ENCODE data around the gene CSTF2T. TPM values are rescaled to one million over a fixed set of nuclear protein-coding genes. Genes with fewer than 3 reads are reported as not detected.
A peak's percentile ranks its signal among the peaks of the same experiment; 100 is the strongest.

Gene CSTF2T, protein sequence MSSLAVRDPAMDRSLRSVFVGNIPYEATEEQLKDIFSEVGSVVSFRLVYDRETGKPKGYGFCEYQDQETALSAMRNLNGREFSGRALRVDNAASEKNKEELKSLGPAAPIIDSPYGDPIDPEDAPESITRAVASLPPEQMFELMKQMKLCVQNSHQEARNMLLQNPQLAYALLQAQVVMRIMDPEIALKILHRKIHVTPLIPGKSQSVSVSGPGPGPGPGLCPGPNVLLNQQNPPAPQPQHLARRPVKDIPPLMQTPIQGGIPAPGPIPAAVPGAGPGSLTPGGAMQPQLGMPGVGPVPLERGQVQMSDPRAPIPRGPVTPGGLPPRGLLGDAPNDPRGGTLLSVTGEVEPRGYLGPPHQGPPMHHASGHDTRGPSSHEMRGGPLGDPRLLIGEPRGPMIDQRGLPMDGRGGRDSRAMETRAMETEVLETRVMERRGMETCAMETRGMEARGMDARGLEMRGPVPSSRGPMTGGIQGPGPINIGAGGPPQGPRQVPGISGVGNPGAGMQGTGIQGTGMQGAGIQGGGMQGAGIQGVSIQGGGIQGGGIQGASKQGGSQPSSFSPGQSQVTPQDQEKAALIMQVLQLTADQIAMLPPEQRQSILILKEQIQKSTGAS
- 8.1 TPM for total RNA-seq

DNA sequence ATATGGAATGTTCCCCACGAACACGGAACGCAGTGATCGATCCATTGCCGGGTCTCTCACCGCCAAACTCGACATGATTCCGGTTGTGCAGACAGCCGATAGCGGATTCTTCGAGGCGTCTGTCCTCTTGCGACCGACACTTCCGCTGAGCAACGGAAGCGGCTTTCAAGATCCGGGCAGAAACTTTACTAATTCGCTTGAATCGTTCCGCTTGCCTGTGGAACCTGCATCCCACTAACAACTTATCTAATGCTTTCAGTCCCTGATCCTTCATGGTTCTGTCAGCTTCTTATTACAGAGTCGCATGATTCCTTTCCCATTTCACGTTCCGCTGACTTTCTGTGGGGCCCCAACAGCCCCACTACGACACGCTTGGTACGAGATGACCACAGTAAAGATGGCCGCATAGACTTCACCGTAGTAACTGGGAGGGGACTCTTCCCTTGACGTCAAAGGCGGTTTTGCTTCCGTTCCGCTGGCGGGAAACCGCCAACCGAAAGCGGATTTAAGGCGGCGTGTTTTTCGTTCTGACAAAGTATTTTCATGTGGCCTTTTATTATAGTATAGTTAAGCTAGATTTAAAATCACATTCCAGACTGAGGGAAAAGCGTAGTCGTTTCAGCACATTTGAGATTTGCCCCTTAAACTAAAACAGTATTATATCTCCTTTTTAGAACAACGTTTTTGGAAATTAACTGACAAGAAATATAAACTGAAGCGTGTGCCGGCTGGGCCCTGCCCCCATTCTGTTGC lies at the start of gene CSTF2T:
CSTF2T (minus strand) TSS at position 121 of the 753 bp plus-strand sequence; CDS start at position 75, 46 bp downstream.
- DNase-seq (ENCODE audit: low spot score) (peak; percentile 91), ATAC-seq (peak; percentile 97)

DNA sequence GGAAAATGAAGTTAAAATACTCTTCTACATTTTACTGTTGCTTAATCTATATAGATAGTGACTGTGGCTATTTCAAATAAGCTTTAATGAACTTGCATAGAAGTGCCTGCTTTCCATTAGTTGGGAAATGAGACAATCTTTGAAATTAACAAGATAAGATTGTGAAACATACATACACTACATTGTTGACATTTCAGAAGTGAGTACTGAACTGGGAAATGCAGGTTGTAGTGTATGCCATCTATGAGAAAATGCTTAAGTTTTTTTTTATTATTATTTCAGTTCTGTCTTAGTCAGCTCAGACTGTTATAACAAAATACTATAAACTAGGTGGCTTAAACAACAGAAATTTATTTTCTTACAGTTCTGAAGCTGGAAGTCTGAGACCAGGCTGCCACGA lies 49.6 kb upstream of the CSTF2T start:
- DNase-seq (ENCODE audit: low spot score): no peak
- no peak for ATAC-seq

DNA sequence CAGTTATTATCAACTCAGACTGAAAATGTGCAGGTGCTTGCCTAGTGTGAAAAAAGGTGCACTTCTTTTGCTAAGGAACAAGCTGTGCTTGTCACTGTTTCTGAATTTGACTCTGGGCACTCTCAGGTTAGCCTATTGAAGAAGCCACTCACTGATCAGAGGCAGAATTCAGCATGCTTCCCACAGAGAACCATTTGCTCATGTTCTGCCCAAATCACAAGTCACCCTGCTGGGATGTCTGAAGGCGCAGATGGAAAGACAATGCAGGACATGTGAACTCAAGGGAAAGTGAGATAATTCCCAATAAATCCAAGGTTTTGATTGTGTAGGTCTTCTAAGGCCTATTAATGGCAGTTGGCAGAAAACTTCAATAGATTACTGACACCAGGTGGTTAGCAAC lies 47.8 kb upstream of the CSTF2T start:
- no peak for DNase-seq (ENCODE audit: low spot score)
- ATAC-seq: no peak

DNA sequence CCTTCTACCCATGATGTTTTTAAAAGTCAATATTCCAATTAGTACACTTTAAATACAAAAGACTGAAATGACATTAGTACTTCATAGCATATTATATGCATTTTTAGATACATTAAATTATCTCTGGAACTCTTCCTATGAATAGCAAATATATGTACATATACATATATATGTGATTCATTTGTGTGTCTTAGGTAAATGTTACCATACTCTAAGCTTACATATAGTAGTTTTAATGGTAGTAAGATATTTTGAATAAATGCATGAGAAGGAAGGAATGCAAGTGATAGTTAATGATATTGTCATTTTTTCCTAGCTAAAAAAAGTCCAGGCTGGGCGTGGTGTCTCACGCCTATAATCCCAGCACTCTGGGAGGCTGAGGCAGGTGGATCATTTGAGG lies 46.0 kb upstream of the CSTF2T start:
- ATAC-seq (no peak), DNase-seq (ENCODE audit: low spot score) (no peak)

DNA sequence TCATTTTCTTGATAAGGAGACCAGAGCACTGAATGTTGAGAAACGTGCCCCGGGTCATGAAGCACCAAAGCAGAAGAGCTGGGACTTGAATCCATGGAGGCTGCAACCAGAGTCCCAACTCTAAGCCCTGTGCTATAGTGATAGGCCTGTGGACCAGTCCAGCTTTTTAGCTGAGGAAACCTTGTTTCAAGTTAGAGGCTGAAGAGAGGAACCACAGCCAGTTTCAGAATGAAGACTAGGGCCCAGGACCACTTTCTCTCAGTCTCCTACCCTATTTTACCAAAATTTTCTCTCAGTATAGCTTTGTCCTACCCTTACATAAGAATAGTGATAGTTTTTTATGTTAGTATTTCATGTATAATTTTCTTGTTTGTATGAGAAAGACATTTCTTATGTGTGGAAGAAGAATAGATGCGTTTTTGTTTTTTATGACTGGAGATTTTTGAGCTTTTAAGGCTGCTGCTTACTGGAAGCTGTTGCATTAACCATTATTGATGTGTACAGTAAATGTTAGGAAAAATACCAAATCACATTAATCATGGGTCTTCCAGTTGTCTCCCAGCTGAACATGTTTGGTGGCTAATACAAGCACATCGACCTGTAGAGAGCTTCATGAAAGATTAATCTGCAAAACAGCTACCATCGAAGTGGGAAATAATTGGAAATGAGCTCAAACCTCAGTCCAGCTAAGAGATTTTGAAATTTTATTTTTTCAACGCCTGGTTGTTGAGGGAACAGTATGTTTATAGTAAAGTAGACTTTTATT lies 45.0 kb upstream of the CSTF2T start:
- DNase-seq (ENCODE audit: low spot score): no peak
- no peak for ATAC-seq

DNA sequence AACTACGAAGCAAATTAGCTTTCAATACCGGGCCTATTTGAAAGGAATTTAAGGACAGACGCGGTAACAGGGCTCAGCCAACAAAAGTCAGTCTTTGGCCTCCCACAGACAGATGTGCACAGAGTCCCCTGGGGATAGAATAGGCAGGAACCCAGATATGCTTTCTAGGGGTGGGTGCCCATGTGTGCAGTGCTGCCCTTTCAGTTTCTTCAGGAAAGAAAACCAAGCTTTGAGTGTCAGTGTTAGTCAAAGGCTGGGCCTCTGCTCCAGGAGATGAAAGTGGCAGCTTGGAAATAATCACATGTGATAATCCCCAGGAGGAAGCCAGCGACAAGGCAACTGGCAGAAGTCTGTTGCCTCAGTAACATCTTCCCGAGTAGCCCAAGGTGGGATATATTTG lies 43.8 kb upstream of the CSTF2T start:
- ATAC-seq (no peak), DNase-seq (ENCODE audit: low spot score) (no peak)

DNA sequence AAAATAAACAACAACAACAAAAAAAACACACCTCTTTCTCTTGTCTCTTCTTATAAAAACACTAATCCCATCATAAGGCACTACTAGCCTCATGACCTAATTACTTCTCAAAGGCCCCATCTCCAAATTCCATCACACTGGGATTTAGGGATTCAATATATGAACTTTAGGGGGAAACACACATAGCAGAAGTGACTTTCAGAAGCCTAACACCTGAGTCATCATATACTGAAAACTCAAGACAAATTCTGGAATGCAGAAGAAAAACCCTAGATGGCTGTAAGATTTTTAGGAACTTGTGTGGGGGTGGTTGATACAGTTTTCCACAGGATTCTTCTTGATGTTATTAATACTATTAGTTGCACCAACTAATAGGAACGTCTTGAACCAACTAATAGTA lies 33.7 kb upstream of the CSTF2T start:
- DNase-seq (ENCODE audit: low spot score) (no peak), ATAC-seq (no peak)

DNA sequence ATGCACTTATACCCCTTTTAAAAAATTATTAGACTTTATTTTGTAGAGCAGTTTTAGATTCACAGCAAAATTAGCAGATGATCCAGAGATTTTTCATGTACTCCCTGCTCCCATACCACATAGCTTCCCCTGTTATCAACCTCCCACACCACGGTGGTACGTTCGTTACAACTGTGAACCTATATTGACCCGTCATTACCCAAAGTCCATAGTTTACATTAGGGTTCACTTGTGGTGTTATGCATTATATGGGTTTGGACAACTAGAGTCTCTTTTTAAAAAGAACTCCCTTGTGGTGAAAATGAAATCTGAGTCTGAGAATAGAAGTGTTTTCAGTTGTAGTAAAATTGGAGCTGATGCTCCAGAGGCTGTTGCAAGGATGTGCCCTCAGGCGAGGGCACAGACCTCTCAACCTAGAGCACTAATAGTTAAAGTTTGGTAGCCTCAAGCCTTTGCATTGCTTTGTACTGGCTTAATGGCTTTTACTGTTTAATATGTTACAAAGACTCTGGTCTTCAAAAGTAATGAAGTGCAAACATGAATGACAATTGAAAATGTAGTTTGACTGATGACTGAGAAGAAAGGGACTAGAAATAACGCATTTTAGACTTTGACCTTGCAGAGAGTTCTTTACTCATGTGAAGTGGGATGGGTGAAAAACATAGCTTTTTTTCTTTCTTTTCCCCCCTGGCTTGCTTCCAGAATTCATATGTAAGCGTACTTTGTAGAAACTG lies 30.6 kb upstream of the CSTF2T start:
- DNase-seq (ENCODE audit: low spot score): no peak

DNA sequence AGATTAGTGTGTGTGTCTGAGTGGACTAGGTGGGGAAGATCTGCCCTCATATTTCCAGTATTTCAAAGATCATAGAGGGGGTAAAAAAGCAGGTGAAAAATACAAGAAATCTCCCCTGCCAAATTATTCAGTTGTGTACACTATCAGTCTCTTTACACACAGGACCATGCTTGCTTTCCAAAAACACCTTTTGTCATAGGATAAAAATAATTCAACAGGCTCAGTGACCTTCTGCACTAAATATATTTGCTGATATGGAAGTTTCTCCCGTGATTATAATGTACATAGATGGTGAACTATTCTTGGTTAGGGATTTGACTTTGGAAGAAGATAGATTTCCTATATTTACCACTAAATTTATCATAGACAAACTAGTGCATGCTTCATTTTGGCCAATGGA lies 24.6 kb upstream of the CSTF2T start:
- DNase-seq (ENCODE audit: low spot score): no peak
- ATAC-seq: no peak

More for the DNA sequence above, 30.6 kb upstream of the CSTF2T start:
- ATAC-seq: no peak

DNA sequence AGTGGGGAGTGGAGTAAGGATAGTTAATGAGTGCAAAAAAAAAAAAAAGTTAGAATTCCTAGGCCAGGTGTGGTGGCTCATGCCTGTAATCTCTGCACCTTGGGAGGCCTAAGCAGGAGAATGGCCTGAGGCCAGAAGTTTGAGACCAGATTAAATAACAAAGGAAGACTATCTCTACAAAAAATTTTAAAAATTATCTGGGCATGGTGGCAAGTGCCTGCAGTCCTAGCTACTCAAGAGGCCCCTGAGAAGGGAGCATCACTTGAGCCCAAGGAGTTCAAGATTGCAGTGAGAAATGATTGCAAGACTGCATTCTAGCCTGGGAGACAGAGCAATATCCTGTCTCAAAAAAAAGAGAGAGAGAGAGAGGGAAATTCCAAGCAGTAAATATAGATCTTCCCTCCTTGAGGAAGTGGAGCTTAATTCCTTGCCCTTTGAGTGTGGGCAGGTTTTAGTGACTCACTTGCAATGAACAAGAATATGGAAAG lies 19.5 kb upstream of the CSTF2T start:
- no peak for DNase-seq (ENCODE audit: low spot score)
- ATAC-seq: no peak

DNA sequence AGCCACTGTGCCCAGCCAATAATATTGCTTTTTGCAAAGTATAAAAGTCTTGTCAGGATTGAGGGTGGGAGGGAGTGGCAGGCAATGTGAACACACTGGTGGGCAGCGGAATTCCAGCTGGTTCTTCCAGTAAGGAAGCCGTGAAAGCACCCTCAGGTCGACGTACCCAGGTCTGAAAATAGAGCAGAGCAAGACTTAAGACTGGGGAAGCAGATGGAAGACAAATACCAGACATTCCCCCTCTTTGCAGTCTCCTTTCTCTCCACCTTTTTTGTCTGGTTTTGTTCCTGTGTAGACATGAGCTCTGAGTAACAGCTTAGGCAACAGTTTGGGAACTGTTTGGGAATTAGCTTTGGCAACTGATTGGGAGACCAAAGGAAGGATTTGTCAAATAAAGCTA lies 17.6 kb upstream of the CSTF2T start:
- ATAC-seq: no peak
- no peak for DNase-seq (ENCODE audit: low spot score)

DNA sequence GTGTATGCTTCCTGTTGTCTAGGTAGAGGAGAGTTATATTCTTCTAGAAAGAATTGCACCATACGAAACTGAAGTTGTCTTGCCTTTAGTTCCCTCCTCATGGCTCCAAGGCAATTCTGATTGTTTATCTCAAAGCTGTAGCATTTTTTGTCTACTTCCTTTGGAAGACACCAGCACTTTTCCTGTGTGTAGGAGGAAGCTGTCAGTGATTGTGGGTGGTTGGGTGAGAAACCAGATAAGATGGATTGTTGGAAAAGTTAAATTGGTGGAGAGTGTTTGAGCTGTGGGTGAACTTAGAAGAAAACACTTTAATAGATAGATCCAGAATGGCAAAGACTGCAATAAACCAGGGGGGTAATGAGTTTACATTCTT lies 12.1 kb upstream of the CSTF2T start:
- DNase-seq (ENCODE audit: low spot score) (no peak), ATAC-seq (no peak)

DNA sequence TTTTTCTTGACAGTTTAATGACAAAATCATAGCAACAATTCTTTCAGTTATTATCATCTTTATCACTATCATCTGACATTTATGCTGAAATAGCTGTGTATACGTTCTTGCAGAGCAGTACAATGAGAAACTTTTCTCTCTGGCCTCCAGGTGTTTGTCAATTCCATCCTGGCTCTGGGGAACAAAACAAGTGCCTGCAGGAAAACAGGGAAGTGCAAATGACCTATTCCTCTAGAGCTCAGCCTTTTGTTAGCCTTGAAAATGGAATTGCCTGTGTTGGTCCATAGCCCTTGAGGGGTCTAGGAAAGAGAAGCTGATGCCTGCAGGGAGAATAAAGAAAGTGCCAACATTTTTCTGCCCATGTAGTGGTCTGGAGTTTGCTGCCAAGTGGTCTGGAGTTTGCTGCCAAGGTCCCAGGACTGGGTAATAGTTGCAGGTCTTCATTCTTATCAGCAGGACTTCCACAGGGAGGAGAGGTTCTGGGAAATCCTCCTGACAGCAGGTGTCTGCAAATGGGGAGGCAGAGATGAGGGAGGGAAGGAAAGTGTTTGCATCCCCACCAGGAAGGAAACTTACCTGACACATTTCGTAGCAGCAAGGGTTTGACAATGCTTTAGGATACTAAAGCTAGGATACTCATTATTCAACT lies 10.1 kb upstream of the CSTF2T start:
- ATAC-seq: no peak
- no peak for DNase-seq (ENCODE audit: low spot score)

DNA sequence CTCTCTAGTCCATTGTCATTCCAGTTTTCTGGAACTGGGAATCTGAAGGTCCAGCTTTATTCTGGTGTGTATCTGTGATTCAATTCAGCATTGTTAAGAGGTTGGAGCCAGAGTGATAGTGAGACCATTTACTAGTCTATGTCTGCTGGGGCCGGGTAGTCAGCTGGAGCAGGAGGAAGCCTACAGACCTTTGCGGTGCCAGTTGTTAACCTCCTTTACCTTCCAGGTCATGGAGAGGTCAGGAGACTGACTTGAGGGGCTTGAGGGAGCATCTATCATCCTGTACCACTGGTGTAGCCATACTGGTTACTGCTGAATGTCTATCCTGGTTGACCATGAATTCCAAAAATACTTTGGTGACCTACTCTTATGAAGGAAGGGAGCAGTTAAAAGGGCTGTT lies 9.2 kb upstream of the CSTF2T start:
- ATAC-seq: no peak
- DNase-seq (ENCODE audit: low spot score): no peak

DNA sequence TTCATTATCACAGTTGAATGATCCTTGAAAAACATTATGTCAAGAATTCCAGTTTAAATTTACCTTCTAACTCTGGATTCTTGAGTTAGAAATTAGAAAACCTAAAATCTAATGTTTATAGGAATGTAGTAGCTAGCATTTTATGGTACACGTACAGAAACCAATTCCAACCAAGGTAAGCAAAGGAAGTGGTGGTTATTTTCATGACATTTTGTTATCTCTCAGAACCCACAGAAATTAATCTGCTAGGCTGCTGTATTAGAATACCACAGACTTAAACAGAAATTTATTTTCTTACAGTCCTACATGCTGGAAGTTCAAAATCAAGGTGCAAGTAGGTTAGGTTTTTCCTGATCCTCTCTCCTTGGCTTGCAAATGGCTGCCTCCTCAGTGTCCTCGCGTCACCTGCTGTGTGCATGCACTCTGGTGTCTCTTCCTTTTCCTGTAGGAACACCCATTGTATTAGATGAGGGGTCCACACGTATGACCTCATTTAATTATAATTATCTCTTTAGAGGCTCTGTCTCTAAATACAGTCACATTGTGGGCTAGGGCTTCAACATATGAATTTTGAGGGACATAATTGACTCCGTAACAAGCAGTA lies 8.5 kb upstream of the CSTF2T start:
- DNase-seq (ENCODE audit: low spot score): no peak
- no peak for ATAC-seq

DNA sequence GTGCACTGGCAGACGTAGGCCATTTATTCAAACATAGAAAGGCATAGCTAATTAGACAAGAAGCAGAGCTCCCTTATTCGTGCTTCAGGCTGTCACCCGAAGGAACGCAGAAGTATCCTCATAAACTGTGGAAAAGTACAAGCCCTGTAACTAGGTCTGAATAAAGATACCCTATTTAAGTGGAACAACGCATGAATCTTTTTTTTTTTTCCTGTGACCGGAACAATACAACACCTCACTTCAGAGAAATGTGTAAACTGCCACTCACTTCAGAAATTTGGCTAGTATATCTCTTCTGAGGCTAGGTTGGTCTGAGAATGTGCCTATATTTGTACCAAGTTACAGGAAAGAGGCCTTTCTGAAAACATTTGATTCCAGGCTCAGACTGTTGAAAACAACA lies 8.0 kb upstream of the CSTF2T start:
- ATAC-seq (no peak), DNase-seq (ENCODE audit: low spot score) (no peak)

DNA sequence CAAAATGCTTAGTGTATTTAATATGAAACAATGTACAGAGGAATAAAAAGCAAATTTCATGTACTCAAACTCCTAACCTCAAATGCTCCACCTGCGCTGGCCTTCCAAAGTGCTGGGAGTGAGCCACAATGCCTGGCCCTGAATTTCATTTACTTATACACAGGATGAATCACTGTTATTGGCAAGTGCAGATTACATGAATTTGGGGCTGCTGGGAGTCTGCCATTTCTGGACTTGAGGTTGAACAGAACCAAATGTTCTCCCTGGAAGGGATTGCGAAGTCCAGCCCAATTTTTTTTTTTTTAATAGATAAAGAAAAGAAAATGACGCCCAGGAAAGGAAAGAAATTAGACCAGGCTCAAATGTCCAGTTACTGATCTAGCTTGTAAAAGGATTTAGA lies 6.8 kb upstream of the CSTF2T start:
- ATAC-seq (no peak), DNase-seq (ENCODE audit: low spot score) (no peak)

DNA sequence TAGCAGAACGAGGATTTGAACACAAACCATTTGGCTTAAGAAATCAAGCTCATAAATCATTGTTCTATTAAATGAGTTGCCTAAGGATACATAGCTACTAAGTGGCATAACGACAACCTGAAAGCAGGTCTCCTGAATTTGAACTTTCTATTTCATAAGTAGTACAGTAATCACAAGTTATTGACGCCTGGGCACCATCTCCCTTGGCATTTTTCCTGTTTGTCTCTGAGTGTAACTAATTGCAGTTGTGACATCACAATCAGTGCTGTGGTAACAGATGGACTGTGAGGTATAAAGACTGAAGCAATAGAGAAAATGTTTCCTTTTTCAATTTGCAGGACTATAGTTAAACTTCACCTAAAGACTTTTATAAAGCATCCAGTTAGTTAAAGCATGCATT lies 6.4 kb upstream of the CSTF2T start:
- no peak for ATAC-seq

DNA sequence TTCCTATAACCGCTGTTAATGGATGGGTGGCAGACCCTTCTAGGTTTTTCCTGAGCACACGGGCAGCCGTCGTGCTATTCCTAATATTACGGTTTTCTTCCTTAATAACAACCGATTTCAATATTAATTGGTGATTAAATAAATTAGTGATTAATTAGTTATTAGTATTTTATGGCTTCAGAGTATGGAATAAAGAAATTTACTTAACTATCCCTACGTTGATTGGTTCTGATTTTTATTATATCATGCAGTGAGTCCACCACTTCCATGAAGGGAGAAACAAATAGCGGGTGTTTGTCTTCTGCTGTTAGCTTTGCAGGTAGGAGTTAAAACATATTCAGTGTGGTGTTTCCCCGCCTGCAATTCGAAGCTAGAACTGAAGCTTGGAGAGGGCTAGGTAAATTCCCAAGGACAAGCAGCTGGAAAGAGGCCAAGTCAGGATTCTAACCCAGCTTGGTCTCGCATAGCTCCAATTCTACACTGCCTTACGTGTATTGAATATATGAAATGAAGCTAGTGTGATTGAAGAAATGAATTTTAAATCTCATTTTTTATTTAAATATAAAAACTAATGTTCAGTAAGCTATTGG lies 928 bp upstream of the CSTF2T start:
- ATAC-seq (peak; percentile 11), DNase-seq (ENCODE audit: low spot score) (no peak)

More for the DNA sequence above, 6.4 kb upstream of the CSTF2T start:
- no peak for DNase-seq (ENCODE audit: low spot score)

Data from left lobe of liver (tissue), 2 donors.